Stimulated activated CD4-positive, alpha-beta T cell treated with anti-CD3 and anti-CD28 coated beads, Interleukin-1b, Interleukin-23, amount 100 ng/mL, for 48 hours (primary cell): Measurements from ENCODE around the gene GNAI2.

Experiments used
- DNase-seq: peaks from one replicate; pipeline ENCODE4 v3.0.0-alpha.2; 2020

Gene GNAI2

GRCh38 chr3:50235716-50236483 is at the start of gene GNAI2:
TSS of gene GNAI2 (plus strand) at chr3:50236204. CDS start at chr3:50236336, 132 bp downstream.
- DNase-seq, result peak; percentile 99

- DNase-seq, result no peak
Measured at GRCh38 chr3:50187750-50188149, 48.3 kb upstream of the GNAI2 start.

GRCh38 chr3:50189274-50189673 is 46.7 kb upstream of the GNAI2 start:
- DNase-seq, result peak; percentile 43

GRCh38 chr3:50189989-50190388 is 46.0 kb upstream of the GNAI2 start:
- DNase-seq, result no peak

GRCh38 chr3:50190936-50191660 is 44.9 kb upstream of the GNAI2 start, which contains the start of gene GNAT1:
TSS of gene GNAT1 (plus strand) at chr3:50191610. CDS start at chr3:50191726, 116 bp downstream.
- DNase-seq, result no peak

- no peak for DNase-seq
Measured at GRCh38 chr3:50192124-50192523, 43.9 kb upstream of the GNAI2 start.

DNA sequence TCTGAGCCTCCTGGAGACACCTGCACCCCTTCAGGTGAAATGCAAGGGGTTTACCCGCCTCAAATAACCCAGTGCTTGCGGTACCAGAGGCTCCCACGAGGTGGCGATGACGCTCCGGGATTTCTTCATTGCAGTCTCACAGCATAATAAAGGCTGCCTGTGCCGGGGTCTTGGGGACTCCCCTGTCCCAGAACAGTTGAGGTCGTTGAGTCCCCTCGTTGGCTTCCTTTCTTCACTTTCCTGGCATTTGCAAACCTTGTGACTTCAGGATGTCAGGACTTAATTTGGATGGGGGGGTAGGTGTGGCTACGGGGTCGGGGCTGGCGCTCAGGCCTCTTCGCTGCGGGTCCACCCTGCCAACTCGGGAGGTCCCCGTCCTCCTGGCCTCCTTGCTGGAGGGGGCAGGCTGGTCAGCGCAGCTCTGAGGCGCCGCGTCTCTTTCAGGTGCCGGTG is 43.3 kb upstream of the GNAI2 start:
- DNase-seq, result peak; percentile 80

DNA sequence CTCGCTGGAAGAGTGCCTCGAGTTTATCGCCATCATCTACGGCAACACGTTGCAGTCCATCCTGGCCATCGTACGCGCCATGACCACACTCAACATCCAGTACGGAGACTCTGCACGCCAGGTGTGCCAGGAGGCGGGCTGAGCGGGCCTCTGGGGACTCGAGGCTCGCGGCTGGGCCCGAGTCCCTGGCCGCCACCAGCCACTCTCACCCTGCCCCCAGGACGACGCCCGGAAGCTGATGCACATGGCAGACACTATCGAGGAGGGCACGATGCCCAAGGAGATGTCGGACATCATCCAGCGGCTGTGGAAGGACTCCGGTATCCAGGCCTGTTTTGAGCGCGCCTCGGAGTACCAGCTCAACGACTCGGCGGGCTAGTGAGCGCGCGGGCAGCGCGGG is 42.7 kb upstream of the GNAI2 start:
- no peak for DNase-seq

DNA sequence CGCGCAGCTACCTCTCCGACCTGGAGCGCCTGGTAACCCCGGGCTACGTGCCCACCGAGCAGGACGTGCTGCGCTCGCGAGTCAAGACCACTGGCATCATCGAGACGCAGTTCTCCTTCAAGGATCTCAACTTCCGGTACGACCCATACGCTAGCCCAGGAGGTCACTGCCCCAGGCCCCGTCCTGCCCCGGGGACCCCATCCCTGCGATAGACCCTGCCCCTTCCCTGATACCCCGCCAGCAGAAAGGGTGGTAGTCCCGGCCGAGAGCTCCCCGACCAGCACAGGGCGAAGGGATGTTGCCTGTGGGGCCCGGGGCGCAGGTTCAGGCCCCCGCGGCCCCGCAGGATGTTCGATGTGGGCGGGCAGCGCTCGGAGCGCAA is 42.3 kb upstream of the GNAI2 start:
- no peak for DNase-seq

DNA sequence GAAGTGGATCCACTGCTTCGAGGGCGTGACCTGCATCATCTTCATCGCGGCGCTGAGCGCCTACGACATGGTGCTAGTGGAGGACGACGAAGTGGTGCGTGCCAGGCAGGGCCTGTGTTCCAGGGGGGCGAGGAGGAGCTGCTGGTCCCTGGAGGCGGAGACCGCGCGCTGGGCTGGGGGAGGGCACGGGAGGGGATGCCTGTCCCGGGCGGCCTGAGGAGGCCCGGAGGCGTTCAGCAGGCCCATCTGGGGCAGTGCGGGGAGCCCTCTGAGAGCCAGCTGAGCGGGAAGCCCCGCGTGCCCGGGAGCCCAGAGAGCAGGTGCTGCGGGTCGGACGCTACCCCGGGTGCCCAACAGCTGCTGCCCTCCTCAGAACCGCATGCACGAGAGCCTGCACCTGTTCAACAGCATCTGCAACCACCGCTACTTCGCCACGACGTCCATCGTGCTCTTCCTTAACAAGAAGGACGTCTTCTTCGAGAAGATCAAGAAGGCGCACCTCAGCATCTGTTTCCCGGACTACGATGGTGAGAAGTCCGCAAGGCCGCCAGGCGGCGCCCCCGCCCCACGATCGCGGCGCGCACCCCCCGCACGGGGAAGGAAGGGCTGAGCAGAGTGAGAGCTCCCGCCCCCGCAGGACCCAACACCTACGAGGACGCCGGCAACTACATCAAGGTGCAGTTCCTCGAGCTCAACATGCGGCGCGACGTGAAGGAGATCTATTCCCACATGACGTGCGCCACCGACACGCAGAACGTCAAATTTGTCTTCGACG is 41.7 kb upstream of the GNAI2 start:
- DNase-seq, result peak; percentile 77

- DNase-seq, result peak; percentile 35
Measured at GRCh38 chr3:50194903-50195500, 41.0 kb upstream of the GNAI2 start.

- DNase-seq, result no peak
Measured at GRCh38 chr3:50195501-50196252, 40.3 kb upstream of the GNAI2 start.

GRCh38 chr3:50196253-50196801 is 39.7 kb upstream of the GNAI2 start:
- no peak for DNase-seq

- DNase-seq, result no peak
Measured at GRCh38 chr3:50201573-50202315, 34.3 kb upstream of the GNAI2 start.

GRCh38 chr3:50202353-50203112 is 33.5 kb upstream of the GNAI2 start:
- DNase-seq, result no peak

DNA sequence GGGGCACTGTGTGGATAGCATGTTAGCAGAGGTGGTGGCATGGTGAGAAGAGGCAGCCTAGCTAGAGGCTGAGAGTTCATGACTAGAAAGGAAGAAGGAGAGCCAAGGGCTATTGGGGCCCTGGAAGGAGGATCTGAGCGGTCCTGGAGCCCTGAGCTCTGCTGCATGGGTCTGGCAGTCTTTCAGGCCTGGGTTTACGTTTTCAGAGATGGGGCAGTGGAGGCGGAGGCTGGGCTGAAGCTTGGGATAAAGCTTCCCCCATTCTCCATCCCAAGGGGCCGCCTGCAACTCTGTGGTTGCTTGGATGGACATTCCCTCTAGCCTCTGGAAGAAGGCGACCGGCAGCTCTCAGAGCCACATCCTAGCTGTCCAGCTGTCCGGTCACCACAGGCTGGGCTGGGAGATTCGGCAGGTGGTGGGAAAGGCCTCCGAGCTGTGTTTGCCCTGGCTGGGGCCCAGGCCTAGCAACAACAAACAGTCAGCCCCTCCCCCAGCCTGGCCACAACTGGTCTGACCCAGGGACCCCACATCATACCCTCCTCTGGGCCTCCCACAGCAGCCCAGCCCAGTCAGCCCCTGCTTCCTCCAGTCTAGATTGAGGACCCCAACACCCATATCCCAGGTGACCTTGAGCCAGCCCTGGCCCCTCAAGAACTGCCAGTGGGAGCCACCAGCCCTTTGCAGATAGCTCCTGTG is 32.7 kb upstream of the GNAI2 start:
- DNase-seq, result no peak

DNA sequence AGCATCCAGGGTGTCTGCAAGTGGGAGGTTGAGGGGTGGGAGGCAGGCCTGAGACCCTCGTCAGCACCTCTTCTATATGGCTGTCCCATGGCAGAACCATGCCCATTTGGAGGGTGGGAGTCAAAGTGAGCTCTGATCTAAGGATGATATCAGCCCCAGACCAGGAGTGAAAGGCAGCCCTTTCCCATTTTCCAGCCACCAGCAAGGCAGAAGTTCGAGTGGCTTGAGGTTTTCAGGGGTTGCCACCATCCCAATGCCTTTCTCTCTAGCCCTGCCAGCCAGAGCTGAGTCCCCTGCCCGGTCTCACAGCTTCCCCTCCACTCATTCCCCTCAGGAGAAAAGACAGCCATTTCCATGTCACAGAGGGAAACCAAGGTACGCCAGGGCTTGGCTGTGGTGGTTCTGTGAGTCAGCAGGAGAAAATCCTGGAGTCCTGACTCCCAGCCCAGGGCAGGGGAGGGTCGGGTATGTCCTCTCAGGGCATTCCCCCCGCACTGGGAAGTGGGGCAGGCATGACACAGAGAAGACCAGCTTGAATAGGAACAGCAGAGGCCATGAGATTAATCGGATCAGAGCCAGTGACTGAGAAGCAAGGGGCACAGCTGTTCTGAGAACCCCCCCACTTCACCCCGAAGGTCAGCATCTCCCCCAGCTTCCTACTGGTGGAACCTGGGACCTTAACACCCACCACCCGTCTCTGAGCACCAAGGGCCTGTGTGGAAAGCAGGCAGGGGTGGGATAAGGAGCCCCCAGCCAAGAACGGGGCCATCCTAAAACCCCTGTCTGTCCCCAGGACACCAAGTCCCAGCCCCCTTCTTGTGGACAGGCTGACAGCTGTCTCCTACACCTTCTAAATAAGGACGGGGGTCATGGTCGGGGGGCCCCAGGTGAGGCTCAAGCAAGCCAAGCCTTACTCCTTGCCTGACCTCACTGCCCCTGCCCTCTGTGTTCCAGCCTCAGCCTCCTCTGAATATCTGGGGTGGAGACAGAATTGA is 31.9 kb upstream of the GNAI2 start:
- no peak for DNase-seq

DNA sequence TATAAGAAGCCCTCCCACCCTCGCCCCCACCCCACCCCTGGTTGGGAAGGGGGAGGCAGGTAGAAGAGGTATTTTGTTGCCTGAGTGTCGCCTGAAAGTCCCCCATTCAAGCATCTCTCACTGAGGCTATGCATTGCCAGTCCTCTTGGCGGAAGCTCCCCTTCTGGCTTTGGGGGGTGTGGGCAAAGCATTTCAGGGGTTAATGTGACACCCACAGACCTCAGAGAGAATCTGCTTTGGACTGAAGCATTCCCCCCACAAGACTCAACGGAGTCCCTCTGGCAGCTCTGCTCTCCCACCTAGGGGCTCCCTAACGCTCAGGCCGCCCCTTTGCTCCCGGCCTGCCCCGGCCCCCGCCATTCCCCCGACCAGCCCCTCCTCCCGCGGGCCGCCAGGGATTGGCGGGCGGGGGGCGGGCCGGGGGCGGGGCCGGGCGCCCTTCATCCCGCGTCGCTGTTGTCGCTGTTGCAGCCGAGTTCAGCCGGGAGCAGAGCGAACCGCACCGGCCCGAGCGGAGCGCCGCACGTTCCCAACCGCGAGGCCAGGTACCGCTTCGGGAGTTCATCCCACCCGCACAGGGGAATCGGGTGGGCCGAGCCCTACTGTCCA is 31.1 kb upstream of the GNAI2 start, which contains the start of gene SLC38A3:
Gene SLC38A3, plus strand, starts transcription at position 468 of the 609 bp plus-strand sequence. CDS start 8,929 bp downstream, outside the sequence.
- no peak for DNase-seq
